Hepatocyte (in vitro differentiated cells): ENCODE data around the gene TPPP. TPM values are rescaled to one million over a fixed set of nuclear protein-coding genes. Genes with fewer than 3 reads are reported as not detected.
"Not testable (repeated sequence)": the region's sequence is repeated elsewhere in the genome, so short reads cannot be mapped to it uniquely, and the experiment has no call there.

Source experiments
- DNase-seq: peaks from one replicate; pipeline ENCODE4 v3.0.0-alpha.2; 2016; ENCODE audit warnings: low spot score
- H2AFZ ChIP-seq: fragments of 200-600 bp; sonication (generic); 2 replicates; pipeline ENCODE4 v1.6.0; 2016; ENCODE audit warnings: antibody characterized with exemption, mild to moderate bottlenecking
- H3K27ac ChIP-seq: fragments of 200-600 bp; sonication (generic); 2 replicates; pipeline ENCODE4 v1.5.1; 2016; ENCODE audit warnings: mild to moderate bottlenecking
- H3K27me3 ChIP-seq: fragments of 200-600 bp; sonication (generic); 2 replicates; pipeline ENCODE4 v1.6.1; 2016
- H3K36me3 ChIP-seq: fragments of 200-600 bp; sonication (generic); replicated peaks from 2 replicates; pipeline ENCODE4 v1.5.1; 2016; ENCODE audit warnings: low read depth; ENCODE audit not compliant: insufficient read depth
- H3K4me1 ChIP-seq: fragments of 200-600 bp; sonication (generic); 2 replicates; pipeline ENCODE4 v1.5.1; 2016; ENCODE audit warnings: mild to moderate bottlenecking, moderate library complexity; ENCODE audit not compliant: insufficient read depth
- H3K4me2 ChIP-seq: fragments of 200-600 bp; sonication (generic); 2 replicates; pipeline ENCODE4 v1.6.0; 2016
- H3K4me3 ChIP-seq: fragments of 200-600 bp; sonication (generic); 2 replicates; pipeline ENCODE4 v1.5.1; 2016; ENCODE audit warnings: mild to moderate bottlenecking
- H3K79me2 ChIP-seq: fragments of 200-600 bp; sonication (generic); 2 replicates; pipeline ENCODE4 v1.6.0; 2017; ENCODE audit warnings: mild to moderate bottlenecking
- H3K9me2 ChIP-seq: fragments of 200-600 bp; sonication (generic); replicated peaks from 2 replicates; pipeline ENCODE4 v1.6.0; 2017; ENCODE audit warnings: mild to moderate bottlenecking; ENCODE audit not compliant: insufficient read depth
- H3K9me3 ChIP-seq: fragments of 200-600 bp; sonication (generic); 2 replicates; pipeline ENCODE4 v1.5.1; 2016; ENCODE audit warnings: low read depth, mild to moderate bottlenecking
- H4K20me1 ChIP-seq: fragments of 200-600 bp; sonication (generic); 2 replicates; pipeline ENCODE4 v1.6.0; 2016; ENCODE audit warnings: mild to moderate bottlenecking; ENCODE audit not compliant: insufficient read depth, poor library complexity, severe bottlenecking
- CTCF ChIP-seq: fragments of 200-600 bp; sonication (generic); IDR thresholded peaks from 2 replicates; pipeline ENCODE4 v1.5.1; 2016; ENCODE audit warnings: antibody characterized with exemption, mild to moderate bottlenecking; ENCODE audit not compliant: poor library complexity
- EZH2 ChIP-seq: fragments of 200-600 bp; sonication (generic); IDR thresholded peaks from 2 replicates; pipeline ENCODE4 v1.6.1; 2016; ENCODE audit warnings: antibody characterized with exemption, mild to moderate bottlenecking, borderline replicate concordance
- EZH2phosphoT487 ChIP-seq: fragments of 200-600 bp; sonication (generic); IDR thresholded peaks from one replicate; pipeline ENCODE4 v1.6.1; 2018; ENCODE audit warnings: antibody characterized with exemption, mild to moderate bottlenecking, low read depth, moderate library complexity; ENCODE audit not compliant: unreplicated experiment, severe bottlenecking
- WGBS: methylation state at CpG from one replicate; pipeline ENCODE4 v1.1.6; 2016; ENCODE audit warnings: low lambda C conversion rate; ENCODE audit errors: missing lambda C conversion rate; 5-methylcytosine and 5-hydroxymethylcytosine counted together
- polyA plus RNA-seq: library from polyadenylated mRNA; unstranded; fragments of >200 nt; fragmentation: Nextera tagmentation; extraction: Ambion mirVana; gene quantifications from 2 replicates; pipeline ENCODE4 v1.2.1, GENCODE V29; 2016
- total RNA-seq: library from RNA; depleted of rRNA; stranded (reverse); fragments of >200 nt; gene quantifications from 2 replicates; pipeline ENCODE4 v1.2.3, GENCODE V29; 2014

Gene TPPP
- total and polyA plus RNA-seq, 2 experiments from 2014 or later: 2.0 to 4.3 TPM

- H2AFZ ChIP-seq, H3K4me3 ChIP-seq, H3K4me1 ChIP-seq, H3K79me2 ChIP-seq, H3K36me3 ChIP-seq, H4K20me1 ChIP-seq, H3K9me3 ChIP-seq, H3K27me3 ChIP-seq, DNase-seq, H3K4me2 ChIP-seq, H3K27ac ChIP-seq, H3K9me2 ChIP-seq: not testable (repeated sequence)
- 85% methylated on average over 1 of the region's 1 CpG for WGBS
Measured at GRCh38 chr5:719379-719778, 26.2 kb upstream of the TPPP start.

GRCh38 chr5:717143-717542 lies 24.0 kb upstream of the TPPP start:
- H3K4me1 ChIP-seq: peaks cover 5% of the 10 kb centered on the region
- H4K20me1 ChIP-seq: no peaks in the 10 kb centered on the region
- no peak overlapping the region for H3K4me2 ChIP-seq
- 68% methylated on average over 7 of the region's 7 CpGs for WGBS
- no peaks in the 10 kb centered on the region for H3K9me3 ChIP-seq
- H3K9me2 ChIP-seq: no peaks in the 10 kb centered on the region
- no peaks in the 10 kb centered on the region for H3K79me2 ChIP-seq
- H3K4me3 ChIP-seq: no peak overlapping the region
- DNase-seq: no peak
- H3K27me3 ChIP-seq: no peaks in the 10 kb centered on the region
- no peaks in the 10 kb centered on the region for H3K36me3 ChIP-seq
- peak overlapping the region; percentile 52 for H3K27ac ChIP-seq
- H2AFZ ChIP-seq: no peak overlapping the region
- TF ChIP-seq EZH2phosphoT487 (no peak), CTCF (no peak), EZH2 (no peak)

GRCh38 chr5:716740-717139 lies 23.6 kb upstream of the TPPP start:
- H4K20me1 ChIP-seq, H3K4me3 ChIP-seq, H3K4me1 ChIP-seq, H3K79me2 ChIP-seq, H3K9me3 ChIP-seq, H3K27me3 ChIP-seq, H2AFZ ChIP-seq, H3K9me2 ChIP-seq, H3K36me3 ChIP-seq, H3K4me2 ChIP-seq: not testable (repeated sequence)
- DNase-seq: peak; percentile 25
- peak overlapping the region; percentile 52 for H3K27ac ChIP-seq
- 58% methylated on average over 4 of the region's 4 CpGs for WGBS

GRCh38 chr5:715636-716035 lies 22.5 kb upstream of the TPPP start:
- H3K36me3 ChIP-seq, H3K4me3 ChIP-seq, H3K4me1 ChIP-seq, H2AFZ ChIP-seq, H4K20me1 ChIP-seq, H3K27me3 ChIP-seq, H3K27ac ChIP-seq, H3K4me2 ChIP-seq, H3K9me3 ChIP-seq, H3K9me2 ChIP-seq, DNase-seq, H3K79me2 ChIP-seq: not testable (repeated sequence)
- WGBS: 93% methylated on average over 4 of the region's 4 CpGs

- not testable (repeated sequence) for H3K27ac ChIP-seq, H3K79me2 ChIP-seq, H3K9me3 ChIP-seq, H2AFZ ChIP-seq, H3K4me3 ChIP-seq, H3K4me2 ChIP-seq, H3K27me3 ChIP-seq, H3K36me3 ChIP-seq, H3K9me2 ChIP-seq, H4K20me1 ChIP-seq, H3K4me1 ChIP-seq, DNase-seq
- 64% methylated on average over 7 of the region's 8 CpGs for WGBS
Measured at GRCh38 chr5:714215-715118, 21.3 kb upstream of the TPPP start.

GRCh38 chr5:713686-714085 lies 20.5 kb upstream of the TPPP start:
- H2AFZ ChIP-seq, DNase-seq, H3K36me3 ChIP-seq, H4K20me1 ChIP-seq, H3K27me3 ChIP-seq, H3K4me3 ChIP-seq, H3K79me2 ChIP-seq, H3K27ac ChIP-seq, H3K9me2 ChIP-seq, H3K4me2 ChIP-seq, H3K4me1 ChIP-seq, H3K9me3 ChIP-seq: not testable (repeated sequence)
- 70% methylated on average over 2 of the region's 3 CpGs for WGBS

GRCh38 chr5:708848-709517 lies 15.8 kb upstream of the TPPP start:
- not testable (repeated sequence) for H3K4me1 ChIP-seq, H4K20me1 ChIP-seq, H3K4me2 ChIP-seq, H3K9me2 ChIP-seq, H3K79me2 ChIP-seq, H3K4me3 ChIP-seq, H2AFZ ChIP-seq, H3K27me3 ChIP-seq, H3K36me3 ChIP-seq, H3K27ac ChIP-seq, H3K9me3 ChIP-seq, DNase-seq
- 74% methylated on average over 3 of the region's 3 CpGs for WGBS
